ENCODE data around the gene HIPK3.

Gene HIPK3

DNA sequence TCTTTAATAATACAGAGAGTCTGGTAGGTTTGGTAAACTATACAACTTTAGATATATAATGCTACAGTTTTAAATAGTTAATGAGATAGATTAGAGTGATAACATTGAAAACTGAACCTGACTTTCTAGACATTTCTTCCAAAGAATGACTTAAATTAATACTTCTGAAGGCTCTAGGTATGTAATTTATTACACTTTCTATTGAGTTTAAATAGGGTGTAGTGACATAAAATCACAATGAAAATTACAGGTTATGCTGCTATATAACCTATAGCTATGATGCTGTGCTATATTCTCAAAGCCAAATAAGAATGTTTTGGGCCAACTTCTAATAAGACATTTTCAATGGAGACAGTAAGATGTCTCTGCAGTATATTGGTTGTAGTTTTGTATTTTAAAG lies 7.7 kb downstream of the HIPK3 start:
- no peak for TF ChIP-seq FOXP2 (optimal IDR thresholded peaks at IDR 0.05; ENCODE audit: control extremely low read depth, extremely low read length, insufficient read depth)
- TF ChIP-seq POLR2AphosphoS5 (IDR thresholded peaks at IDR 0.05; ENCODE audit: borderline replicate concordance, low read depth, low read length), result no peak
- TF ChIP-seq EZH2 (IDR thresholded peaks at IDR 0.05), result no peak
- Histone ChIP-seq H3K27ac (no peak overlapping the region), H3K9me3 (ENCODE audit: low read depth, low read length) (no peaks in the 10 kb centered on the region)

DNA sequence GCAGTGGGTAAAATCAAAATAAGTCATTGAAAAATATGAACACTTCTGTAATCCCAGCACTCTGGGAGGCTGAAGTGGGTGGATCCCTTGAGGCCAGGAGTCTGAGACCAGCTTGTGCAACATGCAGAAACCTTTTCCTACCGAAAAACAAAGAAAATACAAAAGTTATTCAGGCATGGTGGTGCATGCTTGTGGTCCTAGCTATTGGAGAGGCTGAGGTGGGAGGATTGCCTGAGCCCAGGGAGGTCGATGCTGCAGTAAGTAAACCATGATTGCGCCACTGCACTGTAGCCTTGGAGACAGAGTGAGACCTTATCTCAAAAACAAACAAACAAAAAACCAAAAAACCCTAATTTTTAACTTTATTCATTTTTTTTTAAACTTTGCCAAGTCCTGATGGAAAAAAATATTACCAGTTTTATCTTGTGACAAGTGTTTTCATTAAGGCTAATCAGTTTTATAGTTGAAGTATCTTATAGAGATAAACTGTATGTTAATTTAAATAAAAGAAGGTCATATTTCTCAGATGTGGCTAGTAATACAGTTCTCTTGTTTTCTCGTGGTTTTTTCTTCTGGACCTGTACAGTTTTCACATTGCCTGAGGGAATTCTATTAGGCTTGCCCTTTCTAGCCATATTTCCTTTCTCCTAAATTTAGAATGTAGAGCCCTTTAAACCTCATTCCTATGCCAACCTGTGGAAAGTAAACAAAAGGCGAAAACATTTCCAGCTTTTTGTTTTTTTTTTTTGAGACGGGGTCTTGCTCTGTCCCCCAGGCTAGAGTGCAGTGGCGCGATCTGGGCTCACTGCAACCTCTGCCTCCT lies 9.4 kb downstream of the HIPK3 start:
- DNase-seq (ENCODE audit: low read depth, low spot score), result no peak
- Histone ChIP-seq H3K9me3 (ENCODE audit: low read depth, low read length) (no peaks in the 10 kb centered on the region), H3K36me3 (ENCODE audit: insufficient read depth, low read length) (no peaks in the 10 kb centered on the region), H3K4me3 (no peak overlapping the region), H3K27ac (no peak overlapping the region), H3K9ac (ENCODE audit: insufficient read length) (no peak overlapping the region)
- TF ChIP-seq FOXP2 (optimal IDR thresholded peaks at IDR 0.05; ENCODE audit: control extremely low read depth, extremely low read length, insufficient read depth), result no peak
- TF ChIP-seq POLR2AphosphoS5 (IDR thresholded peaks at IDR 0.05; ENCODE audit: borderline replicate concordance, low read depth, low read length), result no peak
- no peak for TF ChIP-seq EZH2 (IDR thresholded peaks at IDR 0.05)

More for the DNA sequence above, 7.7 kb downstream of the HIPK3 start:
- Histone ChIP-seq H3K9ac (ENCODE audit: insufficient read length) (no peak overlapping the region), H3K36me3 (ENCODE audit: insufficient read depth, low read length) (no peaks in the 10 kb centered on the region), H3K4me3 (no peak overlapping the region)
- DNase-seq (ENCODE audit: low read depth, low spot score), result no peak

DNA sequence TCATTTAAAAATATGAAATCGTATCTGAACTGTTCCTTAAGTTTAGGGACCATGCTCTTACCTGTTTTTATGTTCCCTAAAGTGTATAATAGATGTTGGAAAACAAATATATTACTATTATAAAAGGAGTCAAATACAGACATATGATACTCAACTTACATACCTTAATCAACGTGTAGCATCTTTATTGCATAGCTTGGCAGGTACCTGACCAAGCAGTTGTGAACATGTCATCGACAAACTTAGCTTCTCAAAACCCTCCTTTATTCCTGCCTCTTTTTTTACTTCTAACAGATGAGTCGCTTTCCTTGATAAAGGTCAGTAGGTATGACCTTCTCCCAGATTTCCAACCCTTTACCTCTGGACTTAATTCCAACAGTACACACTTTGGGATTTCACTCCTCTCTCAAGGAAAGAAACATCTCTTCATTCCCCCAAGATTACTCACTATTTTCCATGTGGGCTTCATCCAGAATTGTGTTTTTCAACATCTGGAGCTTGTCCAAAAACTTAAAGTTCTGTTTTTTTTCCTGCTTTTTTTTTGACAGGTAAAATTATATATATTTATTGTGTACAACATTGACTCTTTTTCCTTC lies 11.9 kb downstream of the HIPK3 start:
- Histone ChIP-seq H3K4me3 (no peak overlapping the region), H3K9ac (ENCODE audit: insufficient read length) (no peak overlapping the region), H3K27ac (no peak overlapping the region), H3K36me3 (ENCODE audit: insufficient read depth, low read length) (no peaks in the 10 kb centered on the region), H3K9me3 (ENCODE audit: low read depth, low read length) (no peaks in the 10 kb centered on the region)
- DNase-seq (ENCODE audit: low read depth, low spot score), result no peak
- TF ChIP-seq EZH2 (IDR thresholded peaks at IDR 0.05) (no peak), POLR2AphosphoS5 (IDR thresholded peaks at IDR 0.05; ENCODE audit: borderline replicate concordance, low read depth, low read length) (no peak), FOXP2 (optimal IDR thresholded peaks at IDR 0.05; ENCODE audit: control extremely low read depth, extremely low read length, insufficient read depth) (no peak)

DNA sequence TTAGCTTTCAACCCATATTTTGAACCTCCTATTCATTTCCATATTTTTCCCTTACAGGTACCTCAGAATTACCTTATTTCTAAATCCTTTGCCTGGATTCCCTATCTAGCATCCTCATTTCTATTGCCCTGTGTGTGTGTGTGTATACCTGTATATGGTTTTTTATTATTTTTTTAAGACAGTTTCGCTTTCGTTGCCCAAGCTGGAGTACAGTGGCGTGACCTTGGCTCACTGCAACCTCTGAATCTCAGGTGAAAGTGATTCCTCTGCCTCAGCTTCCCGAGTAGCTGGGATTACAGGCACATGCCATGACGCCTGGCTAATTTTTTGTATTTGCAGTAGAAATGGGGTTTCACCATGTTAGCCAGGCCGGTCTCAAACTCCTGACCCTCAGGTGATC lies 12.6 kb downstream of the HIPK3 start:
- DNase-seq (ENCODE audit: low read depth, low spot score), result no peak
- Histone ChIP-seq H3K27ac (no peak overlapping the region), H3K9me3 (ENCODE audit: low read depth, low read length) (no peaks in the 10 kb centered on the region), H3K9ac (ENCODE audit: insufficient read length) (no peak overlapping the region), H3K4me3 (no peak overlapping the region), H3K36me3 (ENCODE audit: insufficient read depth, low read length) (no peaks in the 10 kb centered on the region)
- TF ChIP-seq EZH2 (IDR thresholded peaks at IDR 0.05) (no peak), POLR2AphosphoS5 (IDR thresholded peaks at IDR 0.05; ENCODE audit: borderline replicate concordance, low read depth, low read length) (no peak), FOXP2 (optimal IDR thresholded peaks at IDR 0.05; ENCODE audit: control extremely low read depth, extremely low read length, insufficient read depth) (no peak)

DNA sequence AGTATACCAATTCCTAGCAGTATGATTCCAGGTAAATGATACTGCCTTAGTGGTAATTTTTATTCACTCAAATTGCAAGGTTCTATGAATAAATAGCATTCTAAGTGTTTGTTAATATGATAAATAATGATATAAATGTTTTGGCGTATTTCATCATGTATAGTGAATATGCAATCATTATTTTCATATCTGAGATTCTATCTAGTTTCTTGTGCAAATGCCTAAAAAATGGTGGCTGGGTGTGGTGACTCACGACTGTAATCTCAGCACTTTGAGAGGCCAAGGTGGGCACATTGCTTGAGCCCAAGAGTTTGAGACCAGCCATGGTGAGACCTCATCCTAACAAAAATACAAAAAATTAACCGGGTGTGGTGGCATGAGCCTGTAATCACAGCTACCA lies 13.9 kb downstream of the HIPK3 start:
- Histone ChIP-seq H3K9ac (ENCODE audit: insufficient read length) (no peak overlapping the region), H3K36me3 (ENCODE audit: insufficient read depth, low read length) (no peaks in the 10 kb centered on the region), H3K27ac (no peak overlapping the region), H3K9me3 (ENCODE audit: low read depth, low read length) (no peaks in the 10 kb centered on the region), H3K4me3 (no peak overlapping the region)
- no peak for DNase-seq (ENCODE audit: low read depth, low spot score)
- TF ChIP-seq POLR2AphosphoS5 (IDR thresholded peaks at IDR 0.05; ENCODE audit: borderline replicate concordance, low read depth, low read length), result no peak
- no peak for TF ChIP-seq EZH2 (IDR thresholded peaks at IDR 0.05)
- no peak for TF ChIP-seq FOXP2 (optimal IDR thresholded peaks at IDR 0.05; ENCODE audit: control extremely low read depth, extremely low read length, insufficient read depth)

DNA sequence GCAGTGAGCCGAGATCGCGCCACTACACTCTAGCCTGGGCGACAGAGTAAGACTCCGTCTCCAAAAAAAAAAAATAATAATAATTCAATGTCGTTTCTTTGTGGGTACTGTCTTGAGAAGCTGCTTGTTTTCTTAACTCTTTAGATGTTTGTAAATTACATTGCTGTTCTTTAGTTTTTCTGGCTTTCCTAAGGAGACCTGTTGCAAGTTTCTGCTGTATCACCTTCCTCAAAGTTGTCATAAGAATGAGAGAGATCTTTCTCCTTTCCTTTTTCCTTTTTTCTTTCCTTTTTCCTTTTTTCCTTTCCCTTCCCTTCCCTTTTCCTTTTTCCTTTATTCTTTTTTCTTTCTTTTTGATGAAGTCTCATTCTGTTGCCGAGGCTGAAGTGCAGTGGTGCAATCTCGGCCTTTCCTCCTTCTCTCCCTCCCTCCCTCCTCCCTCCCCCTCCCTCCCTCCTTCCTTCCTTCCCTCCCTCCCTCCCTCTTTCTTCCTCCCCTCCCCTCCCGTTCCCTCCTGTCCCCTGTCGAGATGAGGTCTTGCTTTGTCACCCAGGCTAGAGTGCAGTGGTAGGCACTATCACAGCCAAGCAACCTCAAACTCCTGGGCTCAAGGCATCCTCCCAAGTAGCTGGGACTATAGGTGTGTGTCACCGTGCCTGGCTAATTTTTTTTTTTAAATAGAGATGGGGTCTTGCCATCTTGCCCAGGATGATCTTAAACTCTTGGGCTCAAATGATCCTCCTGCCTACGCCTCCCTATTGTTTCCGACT lies 15.3 kb downstream of the HIPK3 start:
- Histone ChIP-seq H3K27ac (no peak overlapping the region), H3K4me3 (no peak overlapping the region), H3K9me3 (ENCODE audit: low read depth, low read length) (no peaks in the 10 kb centered on the region), H3K9ac (ENCODE audit: insufficient read length) (no peak overlapping the region), H3K36me3 (ENCODE audit: insufficient read depth, low read length) (no peaks in the 10 kb centered on the region)
- TF ChIP-seq FOXP2 (optimal IDR thresholded peaks at IDR 0.05; ENCODE audit: control extremely low read depth, extremely low read length, insufficient read depth) (no peak), EZH2 (IDR thresholded peaks at IDR 0.05) (no peak), POLR2AphosphoS5 (IDR thresholded peaks at IDR 0.05; ENCODE audit: borderline replicate concordance, low read depth, low read length) (no peak)
- no peak for DNase-seq (ENCODE audit: low read depth, low spot score)

DNA sequence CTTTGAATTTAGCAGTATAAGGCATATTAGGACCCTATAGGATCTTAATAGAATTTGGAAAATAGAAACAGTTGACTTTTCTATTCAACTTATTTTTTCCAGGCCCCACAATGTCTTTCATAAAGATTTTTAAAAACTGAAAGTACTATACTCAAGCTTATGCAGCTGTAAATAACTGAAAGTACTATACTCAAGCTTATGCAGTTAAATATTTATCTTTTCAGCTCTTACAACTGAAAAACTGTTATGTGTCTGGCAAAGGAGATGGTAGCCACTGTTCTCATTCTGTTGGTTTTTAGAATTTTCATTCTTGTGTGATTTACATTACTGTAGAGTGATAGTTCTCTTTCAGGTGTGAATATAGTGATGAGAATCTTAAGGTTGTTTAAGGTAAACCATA lies 16.5 kb downstream of the HIPK3 start:
- Histone ChIP-seq H3K27ac (no peak overlapping the region), H3K4me3 (no peak overlapping the region), H3K9ac (ENCODE audit: insufficient read length) (no peak overlapping the region), H3K36me3 (ENCODE audit: insufficient read depth, low read length) (no peaks in the 10 kb centered on the region), H3K9me3 (ENCODE audit: low read depth, low read length) (no peaks in the 10 kb centered on the region)
- no peak for DNase-seq (ENCODE audit: low read depth, low spot score)
- TF ChIP-seq FOXP2 (optimal IDR thresholded peaks at IDR 0.05; ENCODE audit: control extremely low read depth, extremely low read length, insufficient read depth) (no peak), EZH2 (IDR thresholded peaks at IDR 0.05) (no peak), POLR2AphosphoS5 (IDR thresholded peaks at IDR 0.05; ENCODE audit: borderline replicate concordance, low read depth, low read length) (no peak)

DNA sequence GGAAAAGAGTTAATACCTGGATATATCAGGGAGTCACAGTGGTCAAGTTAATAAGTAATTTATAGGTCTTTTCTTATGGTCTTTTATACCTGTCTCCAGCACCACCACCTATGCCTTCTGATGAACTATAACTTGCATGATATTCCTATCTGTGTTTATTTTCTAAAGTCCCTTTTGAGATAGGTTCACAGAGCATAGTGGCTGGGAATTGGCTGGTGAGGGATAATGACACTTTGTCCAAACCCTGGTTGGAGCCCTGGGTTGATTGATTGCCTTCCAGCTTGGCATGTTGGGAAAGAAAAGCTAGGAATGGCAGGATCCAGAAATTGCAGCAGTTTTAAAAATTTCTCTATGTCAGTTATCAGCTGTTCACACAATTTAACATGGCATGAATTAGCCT lies 23.2 kb downstream of the HIPK3 start:
- no peaks in the 10 kb centered on the region for H3K9me3 ChIP-seq (ENCODE audit: low read depth, low read length)
- H3K9ac ChIP-seq (ENCODE audit: insufficient read length), result no peak overlapping the region
- no peak for TF ChIP-seq FOXP2 (optimal IDR thresholded peaks at IDR 0.05; ENCODE audit: control extremely low read depth, extremely low read length, insufficient read depth)
- no peak for TF ChIP-seq EZH2 (IDR thresholded peaks at IDR 0.05)
- TF ChIP-seq POLR2AphosphoS5 (IDR thresholded peaks at IDR 0.05; ENCODE audit: borderline replicate concordance, low read depth, low read length), result no peak
- no peak overlapping the region for H3K4me3 ChIP-seq
- DNase-seq (ENCODE audit: low read depth, low spot score), result no peak
- no peak overlapping the region for H3K27ac ChIP-seq
- H3K36me3 ChIP-seq (ENCODE audit: insufficient read depth, low read length), result no peaks in the 10 kb centered on the region
